A549 (cell line): ENCODE results near the gene GSTCD. TPM values are rescaled to one million over a fixed set of nuclear protein-coding genes. Genes with fewer than 3 reads are reported as not detected.
"Not testable (repeated sequence)": the region's sequence is repeated elsewhere in the genome, so short reads cannot be mapped to it uniquely, and the experiment has no call there.

Experiments
- ATAC-seq, 2 experiments: fragments of 200-7000 bp in 1 of 2; fragments of >200 bp in 1 of 2; cut with Nextera tagmentation in 1 of 2; cut with Tn5 transposase in 1 of 2; 3 replicates each; pipeline versions ENCODE4 v1.8.0 to v1.9.1; 2018 to 2020; ENCODE audit warnings: mild to moderate bottlenecking in 1 of 2, moderate library complexity in 1 of 2
- CTCF ChIA-PET: fragments of 300-600 bp; sonication (Branson Sonifier 250); formaldehyde crosslinking; extraction: SDS; loops from one replicate; lab custom pipeline; 2021; ENCODE audit warnings: antibody characterized with exemption, inconsistent platforms; lab: Yijun Ruan, JAX
- POLR2A ChIA-PET: fragments of 350-600 bp; formaldehyde crosslinking; extraction: SDS; loops from one replicate; lab custom pipeline; 2021; ENCODE audit warnings: antibody characterized with exemption, inconsistent platforms; lab: Yijun Ruan, JAX
- DNase-seq, 2 experiments: peaks; one replicate each; pipeline versions ENCODE4 v3.0.0 to v3.0.0-alpha.2; 2011 to 2016; ENCODE audit warnings: low read depth in 1 of 2, low spot score in 1 of 2
- FAIRE-seq: peaks from 2 replicates; lab custom pipeline; 2011; peaks lifted over from hg19 to GRCh38; lab: Jason Lieb, UNC
- H3K27ac ChIP-seq, 2 experiments: fragments of >200 bp; sonication (Bioruptor Twin); formaldehyde crosslinking; 3 replicates each; pipeline ENCODE4 v1.5.1; 2016 to 2017
- H3K4me1 ChIP-seq: fragments of >200 bp; sonication (Bioruptor Twin); formaldehyde crosslinking; 3 replicates; pipeline ENCODE4 v1.6.1; 2016
- H3K4me2 ChIP-seq: fragments of >200 bp; sonication (Bioruptor Twin); formaldehyde crosslinking; 3 replicates; pipeline ENCODE4 v1.6.1; 2016
- H3K4me3 ChIP-seq: fragments of >200 bp; sonication (Bioruptor Twin); formaldehyde crosslinking; 3 replicates; pipeline ENCODE4 v1.5.1; 2016
- H3K9me3 ChIP-seq: fragments of >200 bp; sonication (Bioruptor Twin); formaldehyde crosslinking; 3 replicates; pipeline ENCODE4 v1.6.1; 2016
- EHMT2 ChIP-seq: fragments of 200-600 bp; sonication (generic); IDR thresholded peaks from 2 replicates; pipeline ENCODE4 v1.6.1; 2016; ENCODE audit warnings: antibody characterized with exemption, low read depth, mild to moderate bottlenecking, moderate library complexity
- ESRRA ChIP-seq: fragments of 150-350 bp; IDR thresholded peaks from 2 replicates; pipeline ENCODE4 v1.6.1; 2014; ENCODE audit warnings: mild to moderate bottlenecking, low read length, borderline replicate concordance
- HDAC2 ChIP-seq: fragments of 200-600 bp; sonication (generic); IDR thresholded peaks from 2 replicates; pipeline ENCODE4 v1.6.1; 2016
- HOXA7 ChIP-seq: fragments of 250-450 bp; sonication (Bioruptor Pico); IDR thresholded peaks from 2 replicates; pipeline ENCODE4 v1.5.0; 2020; ENCODE audit warnings: mild to moderate bottlenecking, moderate library complexity
- KDM1A ChIP-seq: fragments of 200-600 bp; sonication (generic); IDR thresholded peaks from 2 replicates; pipeline ENCODE4 v1.6.1; 2016; ENCODE audit warnings: low read depth, mild to moderate bottlenecking
- MYC ChIP-seq: IDR thresholded peaks from 2 replicates; pipeline ENCODE4 v1.6.1; 2012; ENCODE audit warnings: mild to moderate bottlenecking, inconsistent platforms, low read length, improper control_type of control experiment, borderline replicate concordance
- NR3C1 ChIP-seq: fragments of >200 bp; sonication (Bioruptor Twin); formaldehyde crosslinking; IDR thresholded peaks from 3 replicates; pipeline ENCODE4 v1.6.1; 2017
- PHF8 ChIP-seq: fragments of 200-600 bp; sonication (generic); IDR thresholded peaks from 2 replicates; pipeline ENCODE4 v1.6.1; 2016; ENCODE audit warnings: low read depth, mild to moderate bottlenecking, antibody characterized with exemption, moderate library complexity, borderline replicate concordance
- RCOR1 ChIP-seq: fragments of 150-350 bp; IDR thresholded peaks from 2 replicates; pipeline ENCODE4 v1.6.1; 2014; ENCODE audit warnings: antibody characterized with exemption, low read length, low read depth
- TP53 ChIP-seq: fragments of 250-450 bp; sonication (Bioruptor Pico); IDR thresholded peaks from 2 replicates; pipeline ENCODE4 v1.5.0; 2021; ENCODE audit warnings: mild to moderate bottlenecking, moderate library complexity
- ZC3H11A ChIP-seq: fragments of 450-650 bp; IDR thresholded peaks from 2 replicates; pipeline ENCODE4 v1.6.1; 2014; ENCODE audit warnings: antibody characterized with exemption, mild to moderate bottlenecking
- ZFP36 ChIP-seq: fragments of 450-650 bp; IDR thresholded peaks from 2 replicates; pipeline ENCODE4 v1.6.1; 2014; ENCODE audit warnings: borderline replicate concordance; ENCODE audit not compliant: partially characterized antibody
- WGBS: methylation state at CpG from one replicate; pipeline ENCODE4 v1.1.6; 2017; ENCODE audit errors: missing lambda C conversion rate; 5-methylcytosine and 5-hydroxymethylcytosine counted together
- polyA plus RNA-seq, 4 experiments: library from polyadenylated mRNA; depleted of rRNA in 3 of 4; stranded (reverse); fragments of >200 nt; fragmentation: RNase III in 1 of 4; extraction: RNeasy Plus Mini Kit Qiagen cat#74134 plus additional on column Dnase treatment in 1 of 4; gene quantifications; 2 replicates in 3 of 4; 3 replicates in 1 of 4; pipeline ENCODE4 v1.2.3, GENCODE V29; 2011 to 2017
- TF ChIP-seq, protein P1 (sequence below): IDR thresholded peaks from 2 replicates; pipeline ENCODE4 v1.6.1; 2012
- TF ChIP-seq, protein P2 (sequence below): fragments of 200-600 bp; sonication (generic); IDR thresholded peaks from 2 replicates; pipeline ENCODE4 v1.6.1; 2016; ENCODE audit warnings: antibody characterized with exemption, mild to moderate bottlenecking, moderate library complexity
- TF ChIP-seq, protein P3 (sequence below): fragments of >200 bp; sonication (Bioruptor Twin); formaldehyde crosslinking; IDR thresholded peaks from 3 replicates; pipeline ENCODE4 v1.5.1; 2016

Gene GSTCD
- polyA plus RNA-seq, 2 of the 4 experiments (the other 2 are of a cell fraction) = 10.0 to 28.7 TPM

DNA sequence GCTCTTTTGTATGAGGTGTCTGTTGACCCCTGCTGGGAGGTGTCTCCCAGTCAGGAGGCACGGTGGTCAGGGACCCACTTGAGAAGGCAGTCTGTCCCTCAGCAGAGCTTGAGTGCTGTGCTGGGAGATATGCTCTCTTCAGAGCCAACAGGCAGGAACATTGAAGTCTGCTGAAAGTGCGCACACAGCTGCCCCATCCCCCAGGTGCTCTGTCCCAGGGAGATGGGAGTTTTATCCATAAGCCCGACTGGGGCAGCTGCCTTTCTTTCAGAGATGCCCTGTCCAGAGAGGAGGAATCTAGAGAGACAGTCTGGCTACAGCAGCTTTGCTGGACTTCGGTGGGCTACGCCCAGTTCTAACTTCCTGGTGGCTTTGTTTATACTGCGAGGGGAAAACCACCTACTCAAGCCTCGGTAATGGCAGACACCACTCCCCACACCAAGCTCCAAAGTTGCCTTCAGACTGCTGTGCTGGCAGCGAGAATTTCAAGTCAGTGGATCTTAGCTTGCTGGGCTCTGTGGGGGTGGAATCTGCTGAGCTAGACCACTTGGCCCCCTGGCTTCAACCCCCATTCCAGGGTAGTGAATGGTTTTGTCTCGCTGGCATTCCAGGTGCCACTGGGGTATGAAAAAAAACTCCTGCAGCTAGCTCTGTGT is 67.3 kb downstream of the GSTCD start:
- ATAC-seq, POLR2A ChIA-PET, H3K4me1 ChIP-seq, H3K4me2 ChIP-seq, H3K27ac ChIP-seq, H3K9me3 ChIP-seq, DNase-seq, H3K4me3 ChIP-seq, CTCF ChIA-PET, FAIRE-seq: not testable (repeated sequence)
- WGBS = 92% methylated on average over 4 of the region's 9 CpGs

DNA sequence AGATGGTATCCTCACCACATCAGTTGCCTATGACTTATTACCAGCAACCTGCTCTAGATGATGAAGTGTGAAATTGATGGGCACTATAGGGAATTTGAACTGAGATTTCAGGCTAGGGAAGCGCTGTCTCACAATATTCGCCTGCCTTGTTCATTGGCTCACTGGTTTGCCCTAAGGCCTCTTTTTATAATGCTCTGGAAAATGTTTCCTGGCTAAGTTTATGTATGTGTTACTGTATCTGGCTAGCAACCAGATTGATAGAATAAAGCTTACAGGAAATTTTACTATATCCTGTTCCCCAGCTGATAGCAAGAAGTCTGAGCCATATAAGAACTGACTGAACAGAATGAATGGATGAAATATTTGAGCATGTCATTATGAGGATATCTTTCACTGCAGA is 71.6 kb downstream of the GSTCD start:
- no peak for DNase-seq
- Histone ChIP-seq H3K4me3 (no peak overlapping the region), H3K9me3 (no peaks in the 10 kb centered on the region), H3K27ac (no peak overlapping the region)
- POLR2A ChIA-PET = no interaction called here
- CTCF ChIA-PET = no interaction called here
- ATAC-seq = no peak
- 100% methylated on average over 2 of the region's 2 CpGs for WGBS
- TF ChIP-seq MYC (no peak), HDAC2 (no peak), ZFP36 (no peak), NR3C1 (no peak), EHMT2 (no peak), ESRRA (no peak), HOXA7 (no peak)
- TF ChIP-seq, protein P1, sequence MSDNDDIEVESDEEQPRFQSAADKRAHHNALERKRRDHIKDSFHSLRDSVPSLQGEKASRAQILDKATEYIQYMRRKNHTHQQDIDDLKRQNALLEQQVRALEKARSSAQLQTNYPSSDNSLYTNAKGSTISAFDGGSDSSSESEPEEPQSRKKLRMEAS = no peak
- TF ChIP-seq, protein P2, sequence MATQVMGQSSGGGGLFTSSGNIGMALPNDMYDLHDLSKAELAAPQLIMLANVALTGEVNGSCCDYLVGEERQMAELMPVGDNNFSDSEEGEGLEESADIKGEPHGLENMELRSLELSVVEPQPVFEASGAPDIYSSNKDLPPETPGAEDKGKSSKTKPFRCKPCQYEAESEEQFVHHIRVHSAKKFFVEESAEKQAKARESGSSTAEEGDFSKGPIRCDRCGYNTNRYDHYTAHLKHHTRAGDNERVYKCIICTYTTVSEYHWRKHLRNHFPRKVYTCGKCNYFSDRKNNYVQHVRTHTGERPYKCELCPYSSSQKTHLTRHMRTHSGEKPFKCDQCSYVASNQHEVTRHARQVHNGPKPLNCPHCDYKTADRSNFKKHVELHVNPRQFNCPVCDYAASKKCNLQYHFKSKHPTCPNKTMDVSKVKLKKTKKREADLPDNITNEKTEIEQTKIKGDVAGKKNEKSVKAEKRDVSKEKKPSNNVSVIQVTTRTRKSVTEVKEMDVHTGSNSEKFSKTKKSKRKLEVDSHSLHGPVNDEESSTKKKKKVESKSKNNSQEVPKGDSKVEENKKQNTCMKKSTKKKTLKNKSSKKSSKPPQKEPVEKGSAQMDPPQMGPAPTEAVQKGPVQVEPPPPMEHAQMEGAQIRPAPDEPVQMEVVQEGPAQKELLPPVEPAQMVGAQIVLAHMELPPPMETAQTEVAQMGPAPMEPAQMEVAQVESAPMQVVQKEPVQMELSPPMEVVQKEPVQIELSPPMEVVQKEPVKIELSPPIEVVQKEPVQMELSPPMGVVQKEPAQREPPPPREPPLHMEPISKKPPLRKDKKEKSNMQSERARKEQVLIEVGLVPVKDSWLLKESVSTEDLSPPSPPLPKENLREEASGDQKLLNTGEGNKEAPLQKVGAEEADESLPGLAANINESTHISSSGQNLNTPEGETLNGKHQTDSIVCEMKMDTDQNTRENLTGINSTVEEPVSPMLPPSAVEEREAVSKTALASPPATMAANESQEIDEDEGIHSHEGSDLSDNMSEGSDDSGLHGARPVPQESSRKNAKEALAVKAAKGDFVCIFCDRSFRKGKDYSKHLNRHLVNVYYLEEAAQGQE = no peak
- TF ChIP-seq, all 56 proteins: peak for 0
- H3K4me2 ChIP-seq = no peak overlapping the region
- FAIRE-seq = no peak
- H3K4me1 ChIP-seq = no peaks in the 10 kb centered on the region

DNA sequence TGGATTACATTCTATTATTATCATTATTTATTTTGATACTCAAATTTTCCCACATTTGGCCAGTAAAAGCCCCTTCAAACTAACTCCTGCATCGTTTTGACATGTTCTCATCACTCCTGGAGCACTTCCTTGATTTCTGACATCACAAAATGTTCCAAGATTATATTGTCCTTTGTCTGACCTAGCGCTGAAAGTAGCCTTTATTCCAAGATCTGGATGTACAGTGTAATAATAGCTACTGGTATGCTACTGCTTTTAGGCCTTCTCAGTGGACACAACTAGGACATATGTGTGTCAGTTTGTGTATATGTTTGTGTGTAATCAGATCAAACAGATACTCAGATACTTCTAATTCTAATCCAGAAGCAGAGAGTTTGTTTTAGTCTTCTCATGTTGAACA is 76.2 kb downstream of the GSTCD start:
- no peak for DNase-seq
- ChIA-PET POLR2A (no interaction called here), CTCF (no interaction called here)
- Histone ChIP-seq H3K4me1 (no peaks in the 10 kb centered on the region), H3K4me2 (no peak overlapping the region), H3K4me3 (no peak overlapping the region), H3K27ac (no peak overlapping the region), H3K9me3 (no peaks in the 10 kb centered on the region)
- ATAC-seq = no peak
- 82% methylated on average over 2 of the region's 2 CpGs for WGBS
- TF ChIP-seq, protein P3, sequence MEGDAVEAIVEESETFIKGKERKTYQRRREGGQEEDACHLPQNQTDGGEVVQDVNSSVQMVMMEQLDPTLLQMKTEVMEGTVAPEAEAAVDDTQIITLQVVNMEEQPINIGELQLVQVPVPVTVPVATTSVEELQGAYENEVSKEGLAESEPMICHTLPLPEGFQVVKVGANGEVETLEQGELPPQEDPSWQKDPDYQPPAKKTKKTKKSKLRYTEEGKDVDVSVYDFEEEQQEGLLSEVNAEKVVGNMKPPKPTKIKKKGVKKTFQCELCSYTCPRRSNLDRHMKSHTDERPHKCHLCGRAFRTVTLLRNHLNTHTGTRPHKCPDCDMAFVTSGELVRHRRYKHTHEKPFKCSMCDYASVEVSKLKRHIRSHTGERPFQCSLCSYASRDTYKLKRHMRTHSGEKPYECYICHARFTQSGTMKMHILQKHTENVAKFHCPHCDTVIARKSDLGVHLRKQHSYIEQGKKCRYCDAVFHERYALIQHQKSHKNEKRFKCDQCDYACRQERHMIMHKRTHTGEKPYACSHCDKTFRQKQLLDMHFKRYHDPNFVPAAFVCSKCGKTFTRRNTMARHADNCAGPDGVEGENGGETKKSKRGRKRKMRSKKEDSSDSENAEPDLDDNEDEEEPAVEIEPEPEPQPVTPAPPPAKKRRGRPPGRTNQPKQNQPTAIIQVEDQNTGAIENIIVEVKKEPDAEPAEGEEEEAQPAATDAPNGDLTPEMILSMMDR = no peak
- TF ChIP-seq RCOR1 (no peak), PHF8 (no peak), ZC3H11A (no peak), ESRRA (no peak), TP53 (CRISPR knock-in tag) (no peak), KDM1A (no peak)
- TF ChIP-seq, protein P2 = no peak
- no peak for FAIRE-seq
